Measurements from ENCODE around the gene MBOAT2. TPM values are rescaled to one million over a fixed set of nuclear protein-coding genes. Genes with fewer than 3 reads are reported as not detected.

Gene MBOAT2
- total RNA-seq, 1 donor from 2014 or later: 34.9 TPM

DNA sequence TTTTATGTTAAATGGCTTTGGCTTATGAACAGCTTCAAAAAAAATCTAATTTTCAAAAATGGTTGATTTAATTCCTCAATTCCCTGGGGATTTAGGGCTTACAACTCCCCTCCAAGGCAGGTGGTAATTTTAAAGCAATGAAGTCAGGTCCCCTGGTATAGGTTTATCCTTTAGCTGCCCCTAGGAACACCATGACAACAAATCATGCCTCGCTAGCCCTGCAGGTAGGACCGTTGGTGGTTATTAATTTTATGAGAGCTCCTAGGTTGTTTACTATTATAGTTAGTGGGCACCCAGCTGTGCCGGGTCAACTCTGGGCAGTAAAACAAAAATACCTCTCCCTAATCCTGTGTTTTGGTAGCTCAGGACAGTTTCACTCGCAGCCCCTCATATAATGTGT, 26.2 kb upstream of the MBOAT2 start:
- H3K4me3 ChIP-seq (ENCODE audit: low read depth, low read length): no peak overlapping the region
- no peak for DNase-seq (ENCODE audit: low read depth)
- TF ChIP-seq, protein P1, sequence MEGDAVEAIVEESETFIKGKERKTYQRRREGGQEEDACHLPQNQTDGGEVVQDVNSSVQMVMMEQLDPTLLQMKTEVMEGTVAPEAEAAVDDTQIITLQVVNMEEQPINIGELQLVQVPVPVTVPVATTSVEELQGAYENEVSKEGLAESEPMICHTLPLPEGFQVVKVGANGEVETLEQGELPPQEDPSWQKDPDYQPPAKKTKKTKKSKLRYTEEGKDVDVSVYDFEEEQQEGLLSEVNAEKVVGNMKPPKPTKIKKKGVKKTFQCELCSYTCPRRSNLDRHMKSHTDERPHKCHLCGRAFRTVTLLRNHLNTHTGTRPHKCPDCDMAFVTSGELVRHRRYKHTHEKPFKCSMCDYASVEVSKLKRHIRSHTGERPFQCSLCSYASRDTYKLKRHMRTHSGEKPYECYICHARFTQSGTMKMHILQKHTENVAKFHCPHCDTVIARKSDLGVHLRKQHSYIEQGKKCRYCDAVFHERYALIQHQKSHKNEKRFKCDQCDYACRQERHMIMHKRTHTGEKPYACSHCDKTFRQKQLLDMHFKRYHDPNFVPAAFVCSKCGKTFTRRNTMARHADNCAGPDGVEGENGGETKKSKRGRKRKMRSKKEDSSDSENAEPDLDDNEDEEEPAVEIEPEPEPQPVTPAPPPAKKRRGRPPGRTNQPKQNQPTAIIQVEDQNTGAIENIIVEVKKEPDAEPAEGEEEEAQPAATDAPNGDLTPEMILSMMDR (conservative IDR thresholded peaks at IDR 0.05; ENCODE audit: low read depth, low read length): no peak

DNA sequence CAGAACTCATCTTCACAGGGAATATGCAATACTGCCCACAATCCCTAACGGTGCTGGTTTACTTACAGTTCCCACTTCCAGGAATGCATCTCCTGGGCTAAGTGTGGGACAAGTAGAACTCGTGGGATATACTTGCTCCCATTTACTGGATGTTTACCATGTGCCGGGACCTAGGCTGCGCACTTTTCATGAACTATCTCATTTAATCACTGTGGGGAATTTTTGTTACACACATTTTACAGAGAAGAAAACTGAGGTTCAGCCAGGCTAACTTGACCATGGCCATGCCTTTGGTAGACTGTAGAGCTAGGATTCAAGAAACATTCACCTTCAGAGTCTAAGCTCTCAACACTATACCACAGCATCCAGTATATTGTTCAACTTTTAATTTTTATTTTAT, 24.4 kb upstream of the MBOAT2 start:
- TF ChIP-seq, protein P1 (conservative IDR thresholded peaks at IDR 0.05; ENCODE audit: low read depth, low read length): no peak
- no peak overlapping the region for H3K4me3 ChIP-seq (ENCODE audit: low read depth, low read length)
- DNase-seq (ENCODE audit: low read depth): no peak

DNA sequence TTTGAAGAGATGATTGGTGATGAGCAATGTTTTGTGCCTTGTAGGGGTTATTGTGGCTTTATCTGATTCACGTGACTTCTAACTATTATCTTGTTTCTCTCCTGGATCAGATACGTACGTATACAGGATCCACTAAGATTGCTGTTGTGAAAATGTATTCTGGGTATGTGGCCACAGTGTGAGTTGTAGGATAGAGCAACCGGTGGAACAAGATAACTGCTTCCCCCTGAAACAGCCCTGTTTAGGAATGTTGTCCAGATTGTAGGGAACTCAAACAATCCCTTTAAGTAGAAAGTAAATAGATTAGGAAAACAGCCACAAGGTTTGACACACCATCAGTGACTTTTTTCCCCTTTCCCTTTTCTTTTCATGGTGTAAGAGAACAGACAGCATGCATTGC, 22.3 kb upstream of the MBOAT2 start:
- no peak for DNase-seq (ENCODE audit: low read depth)
- TF ChIP-seq, protein P1 (conservative IDR thresholded peaks at IDR 0.05; ENCODE audit: low read depth, low read length): no peak
- H3K4me3 ChIP-seq (ENCODE audit: low read depth, low read length): no peak overlapping the region

DNA sequence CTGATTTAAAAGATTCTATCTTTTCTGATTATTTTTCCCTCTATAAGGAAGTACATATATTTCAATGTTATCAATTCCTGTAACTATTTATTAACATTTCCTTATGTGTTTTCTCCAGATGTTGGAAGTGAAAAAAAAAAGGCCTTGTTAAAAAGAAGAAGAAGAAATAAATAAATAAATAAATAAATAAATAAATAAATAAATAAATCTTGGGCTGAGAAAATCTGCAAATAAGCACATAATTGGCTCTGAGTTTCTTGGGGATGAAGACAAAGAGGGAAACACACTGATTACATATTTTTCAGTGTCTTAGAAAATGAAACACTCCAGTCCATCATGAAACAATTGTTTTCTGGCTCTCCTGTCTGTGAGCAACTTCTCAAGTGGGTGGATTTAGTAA, 21.1 kb upstream of the MBOAT2 start:
- no peak for DNase-seq (ENCODE audit: low read depth)
- no peak overlapping the region for H3K4me3 ChIP-seq (ENCODE audit: low read depth, low read length)
- TF ChIP-seq, protein P1 (conservative IDR thresholded peaks at IDR 0.05; ENCODE audit: low read depth, low read length): no peak

DNA sequence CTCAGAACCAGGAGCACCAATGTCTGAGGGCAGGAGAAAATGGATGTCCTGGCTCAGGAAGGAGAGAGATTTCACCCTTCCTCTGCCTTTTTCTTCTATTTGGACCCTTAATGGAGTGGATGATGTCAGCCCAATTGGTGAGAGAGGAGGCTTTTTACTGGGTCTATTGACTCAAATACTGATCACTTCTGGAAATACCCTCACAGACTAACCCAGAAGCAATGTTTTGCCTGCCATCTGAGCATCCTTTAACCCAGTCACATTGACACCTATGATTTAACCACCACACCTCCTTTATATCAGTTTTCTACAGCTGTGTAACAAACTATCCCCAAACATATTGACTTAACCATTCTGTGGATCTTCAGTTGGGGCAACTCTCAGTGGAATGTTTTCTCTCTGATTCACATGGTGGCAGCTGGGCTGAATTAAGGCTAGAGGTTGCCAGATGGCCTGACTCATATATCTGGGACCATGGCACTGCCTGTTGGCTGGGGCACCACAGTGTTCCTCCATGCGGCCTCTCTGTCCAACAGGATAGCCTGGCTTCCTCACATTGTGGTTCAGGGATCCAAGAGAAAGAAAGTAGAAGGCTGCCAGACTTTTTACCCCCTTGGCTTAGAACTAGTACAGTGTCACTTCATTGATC, 18.2 kb upstream of the MBOAT2 start:
- DNase-seq (ENCODE audit: low read depth): no peak
- H3K4me3 ChIP-seq (ENCODE audit: low read depth, low read length): no peak overlapping the region

GRCh38 chr2:9020267-9020666, 16.8 kb upstream of the MBOAT2 start:
- TF ChIP-seq, protein P1 (conservative IDR thresholded peaks at IDR 0.05; ENCODE audit: low read depth, low read length): no peak
- DNase-seq (ENCODE audit: low read depth): no peak
- H3K4me3 ChIP-seq (ENCODE audit: low read depth, low read length): no peak overlapping the region

More for the DNA sequence above, 18.2 kb upstream of the MBOAT2 start:
- TF ChIP-seq, protein P1 (conservative IDR thresholded peaks at IDR 0.05; ENCODE audit: low read depth, low read length): no peak

- no peak overlapping the region for H3K4me3 ChIP-seq (ENCODE audit: low read depth, low read length)
- no peak for DNase-seq (ENCODE audit: low read depth)
- TF ChIP-seq, protein P1 (conservative IDR thresholded peaks at IDR 0.05; ENCODE audit: low read depth, low read length): no peak
Observed at GRCh38 chr2:9018534-9018933, 15.1 kb upstream of the MBOAT2 start.
